Middle frontal gyrus (tissue), 1 donor: ENCODE measurements around the gene ETF1.
"Not testable (repeated sequence)": the region's sequence is repeated elsewhere in the genome, so short reads cannot be mapped to it uniquely, and the experiment has no call there.

Experiments
- DNase-seq: peaks from one replicate; pipeline ENCODE4 v3.0.0-alpha.2; 2015; ENCODE audit warnings: low spot score; ENCODE audit errors: extremely low spot score

The ETF1 gene

DNA sequence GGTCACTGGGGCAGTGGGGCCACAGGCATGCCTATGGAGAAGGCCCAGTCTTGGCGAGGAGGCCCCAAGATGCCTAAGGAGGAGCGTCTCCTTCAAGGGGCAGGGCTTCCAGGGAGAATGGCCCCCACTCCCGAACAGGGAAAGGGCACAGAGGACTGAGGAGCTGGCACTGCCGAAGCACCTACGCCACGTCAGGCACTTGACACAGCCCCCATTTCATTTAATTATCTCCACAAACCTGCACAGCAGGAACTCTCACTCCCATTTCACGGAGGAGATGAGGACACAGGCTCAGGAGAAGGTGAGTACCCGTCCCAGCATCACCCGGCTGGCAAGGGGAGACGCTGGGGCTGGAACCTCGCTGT, 51.8 kb downstream of the ETF1 start:
- no peak for DNase-seq

GRCh38 chr5:138490648-138491283, 52.3 kb downstream of the ETF1 start:
- no peak for DNase-seq

DNA sequence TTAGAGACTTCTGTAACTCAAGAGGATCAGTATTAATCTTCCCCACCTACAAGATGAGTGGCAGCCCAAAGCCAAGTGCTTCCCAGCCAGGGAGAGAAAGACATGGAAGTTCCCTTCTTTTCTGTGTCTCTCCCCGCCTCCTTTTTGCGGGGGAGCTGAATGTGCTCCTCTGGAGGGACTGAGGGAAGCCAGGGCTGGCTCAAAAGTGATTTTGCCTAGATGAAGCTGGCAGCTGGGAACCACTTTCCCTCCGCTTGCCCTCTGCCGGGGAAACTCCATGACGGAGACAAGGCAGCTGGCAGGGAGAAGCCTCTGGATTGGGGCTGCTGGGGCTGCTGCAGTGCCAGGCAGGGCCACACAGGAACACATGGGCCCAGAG, 53.4 kb downstream of the ETF1 start:
- peak; percentile 65 for DNase-seq

DNA sequence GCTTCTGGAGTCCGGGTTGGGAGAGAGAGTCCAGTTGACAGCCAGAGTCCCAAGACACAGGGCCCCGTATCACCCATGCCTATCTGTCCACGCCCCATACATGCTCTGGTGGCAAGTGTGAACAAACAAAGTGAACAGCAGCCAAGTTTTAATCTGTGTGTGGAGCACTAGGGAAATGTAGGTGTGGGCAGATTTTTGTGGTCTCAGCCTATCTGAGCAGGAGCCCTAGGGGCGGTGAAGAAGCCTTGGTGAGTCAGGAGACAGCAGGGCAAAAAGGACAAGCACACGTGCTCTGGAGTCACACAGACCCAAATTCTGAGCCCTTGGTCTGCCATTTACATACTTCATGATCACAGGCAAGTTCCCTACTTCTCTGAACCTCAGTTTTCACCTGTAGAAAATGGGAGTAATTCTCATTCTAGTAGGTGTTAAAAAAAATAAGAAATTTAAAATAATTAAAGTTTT, 54.5 kb downstream of the ETF1 start:
- no peak for DNase-seq

GRCh38 chr5:138482638-138483037, 60.4 kb downstream of the ETF1 start:
- DNase-seq: no peak

- no peak for DNase-seq
Measured at GRCh38 chr5:138476918-138477317, 66.1 kb downstream of the ETF1 start.

- DNase-seq: not testable (repeated sequence)
Measured at GRCh38 chr5:138473151-138473550, 69.9 kb downstream of the ETF1 start.

- DNase-seq: no peak
Measured at GRCh38 chr5:138472353-138472752, 70.7 kb downstream of the ETF1 start.

DNA sequence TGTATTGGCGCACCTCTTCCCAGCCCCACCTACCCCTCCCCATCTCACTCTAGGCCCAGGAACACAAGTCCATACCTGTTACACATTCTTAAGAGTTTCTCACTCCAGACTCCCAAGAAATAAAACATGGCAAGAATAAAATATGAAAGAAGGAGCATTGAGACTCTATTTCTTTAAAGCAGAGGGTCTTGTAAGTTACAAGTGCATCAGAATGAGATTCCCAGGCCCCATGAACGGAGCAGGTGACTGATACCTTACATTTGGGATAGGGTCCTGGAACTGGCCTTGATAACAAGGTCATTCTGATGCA, 72.0 kb downstream of the ETF1 start:
- no peak for DNase-seq

DNA sequence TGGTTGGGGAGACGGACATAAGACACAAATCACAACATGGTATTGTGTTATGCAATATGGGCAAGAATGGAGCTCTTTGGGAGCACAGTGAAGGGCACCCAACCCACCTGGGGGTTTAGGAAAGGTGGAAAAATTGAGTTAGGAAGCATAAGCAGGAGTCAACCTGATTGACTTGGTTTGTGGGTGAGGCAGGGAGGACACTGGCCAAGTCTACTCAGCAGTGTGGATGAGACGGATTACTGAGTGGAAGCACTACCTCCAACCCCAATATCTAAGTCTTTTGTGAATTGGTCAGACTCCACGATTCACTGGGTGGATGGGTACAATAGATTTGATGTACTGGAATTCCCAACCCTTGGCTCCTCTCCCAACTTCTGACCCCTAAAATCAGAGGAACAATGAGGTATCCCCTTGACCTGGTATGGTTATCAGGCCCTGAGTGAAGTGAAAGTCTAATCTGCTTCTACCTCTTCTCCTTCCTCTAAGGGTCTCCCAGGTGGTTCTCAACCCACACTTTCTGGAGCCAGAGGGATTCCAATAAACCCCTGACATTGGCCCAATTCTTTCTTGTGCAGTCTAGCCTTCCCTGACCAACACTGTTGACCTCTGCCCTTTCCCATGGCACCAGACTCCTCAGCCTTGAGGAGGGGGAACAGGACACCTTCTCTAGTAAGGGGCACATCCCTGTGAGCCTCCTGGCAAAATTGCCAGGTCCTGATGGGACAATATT, 72.5 kb downstream of the ETF1 start:
- DNase-seq: no peak

GRCh38 chr5:138469540-138470321, 73.3 kb downstream of the ETF1 start:
- DNase-seq: no peak

DNA sequence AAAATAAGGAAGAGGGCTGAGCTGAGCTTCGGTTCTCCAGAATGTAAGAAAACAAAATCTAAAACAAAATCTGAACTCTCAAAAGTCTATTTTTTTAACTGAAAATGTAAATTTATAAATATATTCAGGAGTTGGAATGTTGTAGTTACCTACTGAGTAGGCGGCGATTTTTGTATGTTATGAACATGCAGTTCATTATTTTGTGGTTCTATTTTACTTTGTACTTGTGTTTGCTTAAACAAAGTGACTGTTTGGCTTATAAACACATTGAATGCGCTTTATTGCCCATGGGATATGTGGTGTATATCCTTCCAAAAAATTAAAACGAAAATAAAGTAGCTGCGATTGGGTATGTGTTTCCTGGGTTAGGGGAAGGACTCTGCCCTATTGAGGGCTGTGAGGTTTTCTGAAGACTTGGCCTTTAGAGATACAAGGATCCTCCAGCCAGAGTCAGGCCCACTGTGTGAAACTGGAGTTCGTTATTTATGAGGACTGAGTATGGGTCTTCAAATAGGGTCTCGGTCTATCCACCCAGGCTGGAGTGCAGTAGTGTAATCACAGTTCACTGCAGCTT, 74.0 kb downstream of the ETF1 start:
- no peak for DNase-seq

DNA sequence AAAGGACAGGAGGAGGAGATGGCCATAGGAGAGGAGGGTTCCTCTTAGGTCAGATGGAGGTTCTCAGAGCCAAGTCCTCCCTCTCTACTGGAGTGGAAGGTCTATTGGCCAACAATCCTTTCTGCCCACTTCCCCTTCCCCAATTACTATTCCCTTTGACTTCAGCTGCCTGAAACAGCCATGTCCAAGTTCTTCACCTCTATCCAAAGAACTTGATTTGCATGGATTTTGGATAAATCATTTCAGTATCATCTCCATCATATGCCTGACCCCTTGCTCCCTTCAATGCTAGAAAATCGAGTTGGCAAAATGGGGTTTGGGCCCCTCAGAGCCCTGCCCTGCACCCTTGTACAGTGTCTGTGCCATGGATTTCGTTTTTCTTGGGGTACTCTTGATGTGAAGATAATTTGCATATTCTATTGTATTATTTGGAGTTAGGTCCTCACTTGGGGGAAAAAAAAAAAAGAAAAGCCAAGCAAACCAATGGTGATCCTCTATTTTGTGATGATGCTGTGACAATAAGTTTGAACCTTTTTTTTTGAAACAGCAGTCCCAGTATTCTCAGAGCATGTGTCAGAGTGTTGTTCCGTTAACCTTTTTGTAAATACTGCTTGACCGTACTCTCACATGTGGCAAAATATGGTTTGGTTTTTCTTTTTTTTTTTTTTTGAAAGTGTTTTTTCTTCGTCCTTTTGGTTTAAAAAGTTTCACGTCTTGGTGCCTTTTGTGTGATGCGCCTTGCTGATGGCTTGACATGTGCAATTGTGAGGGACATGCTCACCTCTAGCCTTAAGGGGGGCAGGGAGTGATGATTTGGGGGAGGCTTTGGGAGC, 74.7 kb downstream of the ETF1 start:
- no peak for DNase-seq

GRCh38 chr5:138467711-138468132, 75.3 kb downstream of the ETF1 start:
- DNase-seq: no peak

- DNase-seq: no peak
Measured at GRCh38 chr5:138466900-138467710, 75.9 kb downstream of the ETF1 start.

DNA sequence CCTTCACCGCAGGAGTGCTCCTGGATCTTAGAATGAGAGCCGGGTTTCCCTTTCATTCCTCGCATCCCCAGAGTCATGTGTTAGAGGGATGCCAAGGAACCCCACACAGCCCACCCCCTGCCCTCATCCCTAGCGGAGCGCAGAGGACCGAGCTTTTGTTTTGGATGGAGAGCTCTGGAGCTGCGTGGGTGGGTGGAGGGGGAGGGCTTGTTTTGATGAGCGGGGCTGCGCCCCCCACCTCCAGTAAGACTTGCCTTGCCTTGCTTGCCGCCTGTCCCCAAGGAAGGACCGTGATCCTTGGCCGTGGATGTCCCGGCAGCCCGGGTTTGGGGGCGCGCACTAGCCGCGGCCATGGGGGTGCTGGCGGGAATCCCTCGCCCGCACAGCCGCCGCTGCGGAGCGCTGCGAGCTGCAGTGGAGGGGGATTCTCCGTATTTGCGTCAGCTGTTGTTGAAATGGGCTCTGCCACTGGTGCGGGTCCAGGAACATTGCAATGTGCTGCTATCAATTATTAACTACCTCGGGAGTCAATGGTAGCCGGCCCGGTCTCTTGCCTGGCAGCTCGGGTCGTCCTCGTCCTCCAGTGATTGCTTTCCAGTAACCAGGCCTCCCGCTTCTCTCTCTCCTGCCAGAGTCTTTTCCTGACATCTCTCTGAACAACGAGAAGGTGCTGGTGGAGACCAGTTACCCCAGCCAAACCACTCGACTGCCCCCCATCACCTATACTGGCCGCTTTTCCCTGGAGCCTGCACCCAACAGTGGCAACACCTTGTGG, 76.7 kb downstream of the ETF1 start:
- no peak for DNase-seq

DNA sequence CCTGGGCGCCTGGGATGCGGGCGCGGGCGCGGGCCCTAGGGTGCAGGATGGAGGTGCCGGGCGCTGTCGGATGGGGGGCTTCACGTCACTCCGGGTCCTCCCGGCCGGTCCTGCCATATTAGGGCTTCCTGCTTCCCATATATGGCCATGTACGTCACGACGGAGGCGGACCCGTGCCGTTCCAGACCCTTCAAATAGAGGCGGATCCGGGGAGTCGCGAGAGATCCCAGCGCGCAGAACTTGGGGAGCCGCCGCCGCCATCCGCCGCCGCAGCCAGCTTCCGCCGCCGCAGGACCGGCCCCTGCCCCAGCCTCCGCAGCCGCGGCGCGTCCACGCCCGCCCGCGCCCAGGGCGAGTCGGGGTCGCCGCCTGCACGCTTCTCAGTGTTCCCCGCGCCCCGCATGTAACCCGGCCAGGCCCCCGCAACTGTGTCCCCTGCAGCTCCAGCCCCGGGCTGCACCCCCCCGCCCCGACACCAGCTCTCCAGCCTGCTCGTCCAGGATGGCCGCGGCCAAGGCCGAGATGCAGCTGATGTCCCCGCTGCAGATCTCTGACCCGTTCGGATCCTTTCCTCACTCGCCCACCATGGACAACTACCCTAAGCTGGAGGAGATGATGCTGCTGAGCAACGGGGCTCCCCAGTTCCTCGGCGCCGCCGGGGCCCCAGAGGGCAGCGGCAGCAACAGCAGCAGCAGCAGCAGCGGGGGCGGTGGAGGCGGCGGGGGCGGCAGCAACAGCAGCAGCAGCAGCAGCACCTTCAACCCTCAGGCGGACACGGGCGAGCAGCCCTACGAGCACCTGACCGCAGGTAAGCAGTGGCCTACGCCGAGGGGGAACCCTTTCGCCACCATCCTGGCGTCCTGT, 77.5 kb downstream of the ETF1 start, which contains the start of gene EGR1:
Gene EGR1, plus strand, starts transcription at position 219 of the 864 bp plus-strand sequence. Its CDS starts 283 bp downstream, at position 502.
- peak; percentile 92 for DNase-seq
